ENCODE measurements around the gene ATP6AP1.

Gene ATP6AP1

GRCh38 chrX:154465601-154466000 is 37.1 kb downstream of the ATP6AP1 start:
- Histone ChIP-seq H3K9ac (ENCODE audit: low read length) (no peak overlapping the region), H3K36me3 (ENCODE audit: low read length) (no peaks in the 10 kb centered on the region), H3K4me3 (ENCODE audit: insufficient read depth, low read length, poor library complexity, severe bottlenecking) (no peak overlapping the region), H4K20me1 (ENCODE audit: low read depth, low read length) (no peaks in the 10 kb centered on the region), H3K4me2 (ENCODE audit: low read depth, low read length, poor library complexity, severe bottlenecking) (no peak overlapping the region), H3K9me2 (replicated peaks; ENCODE audit: insufficient read depth, low read length) (no peaks in the 10 kb centered on the region), H3F3A (ENCODE audit: insufficient read depth) (no peaks in the 10 kb centered on the region), H3K27ac (ENCODE audit: low read depth, low read length) (no peak overlapping the region), H2AFZ (ENCODE audit: low read depth, low read length, severe bottlenecking) (no peak overlapping the region), H3K27me3 (ENCODE audit: low read length) (no peaks in the 10 kb centered on the region), H3K79me2 (ENCODE audit: insufficient read depth, low read length) (no peaks in the 10 kb centered on the region), H3K9me3 (ENCODE audit: insufficient read depth, low read length) (no peaks in the 10 kb centered on the region)
- TF ChIP-seq CTCF (IDR thresholded peaks at IDR 0.05; ENCODE audit: insufficient read depth, low read length, poor library complexity, severe bottlenecking): no peak
- TF ChIP-seq EZH2phosphoT487 (conservative IDR thresholded peaks at IDR 0.05; ENCODE audit: low read length): no peak

- Histone ChIP-seq H3K4me2 (ENCODE audit: low read depth, low read length, poor library complexity, severe bottlenecking) (no peak overlapping the region), H3K36me3 (ENCODE audit: low read length) (no peaks in the 10 kb centered on the region), H3F3A (ENCODE audit: insufficient read depth) (no peaks in the 10 kb centered on the region), H3K27ac (ENCODE audit: low read depth, low read length) (no peak overlapping the region), H3K9ac (ENCODE audit: low read length) (no peak overlapping the region), H3K4me3 (ENCODE audit: insufficient read depth, low read length, poor library complexity, severe bottlenecking) (no peak overlapping the region), H4K20me1 (ENCODE audit: low read depth, low read length) (no peaks in the 10 kb centered on the region), H3K9me2 (replicated peaks; ENCODE audit: insufficient read depth, low read length) (no peaks in the 10 kb centered on the region), H3K27me3 (ENCODE audit: low read length) (no peaks in the 10 kb centered on the region), H3K9me3 (ENCODE audit: insufficient read depth, low read length) (no peaks in the 10 kb centered on the region), H3K79me2 (ENCODE audit: insufficient read depth, low read length) (no peaks in the 10 kb centered on the region), H2AFZ (ENCODE audit: low read depth, low read length, severe bottlenecking) (no peak overlapping the region)
- TF ChIP-seq CTCF (IDR thresholded peaks at IDR 0.05; ENCODE audit: insufficient read depth, low read length, poor library complexity, severe bottlenecking): no peak
- TF ChIP-seq EZH2phosphoT487 (conservative IDR thresholded peaks at IDR 0.05; ENCODE audit: low read length): no peak
Measured at GRCh38 chrX:154466036-154466435, 37.6 kb downstream of the ATP6AP1 start.

DNA sequence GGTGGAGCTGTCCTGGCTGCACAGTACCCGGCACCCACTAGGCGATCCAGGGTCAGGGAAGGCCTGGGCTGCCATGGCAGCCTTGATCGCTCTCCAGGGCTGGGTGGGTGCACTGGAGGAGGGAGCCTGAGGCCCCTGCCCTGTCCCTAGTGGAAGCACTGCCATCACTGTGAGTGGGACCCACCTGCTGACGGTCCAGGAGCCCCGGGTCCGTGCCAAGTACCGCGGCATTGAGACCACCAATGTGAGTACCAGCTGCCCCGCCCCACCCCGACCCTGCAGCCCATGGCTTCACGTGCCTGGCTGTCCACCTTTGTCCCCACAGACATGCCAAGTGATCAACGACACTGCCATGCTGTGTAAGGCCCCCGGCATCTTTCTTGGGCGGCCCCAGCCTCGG is 38.4 kb downstream of the ATP6AP1 start:
- Histone ChIP-seq H3K27ac (ENCODE audit: low read depth, low read length) (no peak overlapping the region), H3K9ac (ENCODE audit: low read length) (no peak overlapping the region), H3K36me3 (ENCODE audit: low read length) (no peaks in the 10 kb centered on the region), H2AFZ (ENCODE audit: low read depth, low read length, severe bottlenecking) (no peak overlapping the region), H3K9me2 (replicated peaks; ENCODE audit: insufficient read depth, low read length) (no peaks in the 10 kb centered on the region), H3K4me2 (ENCODE audit: low read depth, low read length, poor library complexity, severe bottlenecking) (no peak overlapping the region), H3K9me3 (ENCODE audit: insufficient read depth, low read length) (no peaks in the 10 kb centered on the region), H4K20me1 (ENCODE audit: low read depth, low read length) (no peaks in the 10 kb centered on the region), H3K4me3 (ENCODE audit: insufficient read depth, low read length, poor library complexity, severe bottlenecking) (no peak overlapping the region), H3F3A (ENCODE audit: insufficient read depth) (no peaks in the 10 kb centered on the region), H3K79me2 (ENCODE audit: insufficient read depth, low read length) (no peaks in the 10 kb centered on the region), H3K27me3 (ENCODE audit: low read length) (no peaks in the 10 kb centered on the region)
- TF ChIP-seq CTCF (IDR thresholded peaks at IDR 0.05; ENCODE audit: insufficient read depth, low read length, poor library complexity, severe bottlenecking) (no peak), EZH2phosphoT487 (conservative IDR thresholded peaks at IDR 0.05; ENCODE audit: low read length) (no peak)
